ENCODE measurements around the gene FRY. TPM values are rescaled to one million over a fixed set of nuclear protein-coding genes. Genes with fewer than 3 reads are reported as not detected.

FRY gene
- total and polyA plus RNA-seq, 9 of the 15 experiments (the other 6 are each of a cell fraction or from before 2014, with no cell fraction given): 0.03 to 0.31 (median 0.11) TPM; not detected in 3

- TF ChIP-seq ZNF174 (CRISPR knock-in tag; IDR thresholded peaks at IDR 0.05): no peak
- no peak for TF ChIP-seq SIRT6 (IDR thresholded peaks at IDR 0.05; ENCODE audit: low read depth, low read length)
Observed at GRCh38 chr13:32237681-32238080, 206.1 kb downstream of the FRY start (continued).

GRCh38 chr13:32243695-32244094 lies 212.1 kb downstream of the FRY start:
- no peak for FAIRE-seq
- BruUV-seq (replicated peaks): no TSS peak
- Histone ChIP-seq H3K4me3 (no peak overlapping the region), H2AFZ (ENCODE audit: low read depth, low read length) (no peak overlapping the region), H3K36me3 (ENCODE audit: control insufficient read depth, insufficient read depth, low read length) (no peaks in the 10 kb centered on the region), H3K4me2 (ENCODE audit: insufficient read depth, low read length) (no peak overlapping the region), H3K9ac (ENCODE audit: insufficient read depth in 1 of 2, low read depth in 2 of 2, low read length in 2 of 2) (no peak overlapping the region), H3K9me3 (replicated peaks; ENCODE audit: control insufficient read depth, insufficient read depth, low read depth, low read length) (no peaks in the 10 kb centered on the region), H3K27me3 (ENCODE audit: control insufficient read depth in 2 of 2, insufficient read depth in 2 of 2, low read length in 2 of 2) (no peaks in the 10 kb centered on the region; a peak in 1 of 5 replicates), H3K4me1 (replicated peaks in 1 of 2; ENCODE audit: control insufficient read depth in 2 of 2, insufficient read depth in 2 of 2, low read length in 2 of 2) (no peaks in the 10 kb centered on the region), H3K27ac (ENCODE audit: extremely low read depth, low read depth, low read length) (no peak overlapping the region), H3K79me2 (ENCODE audit: control insufficient read depth, insufficient read depth, low read length) (no peaks in the 10 kb centered on the region), H3K9me1 (ENCODE audit: control insufficient read depth, insufficient read depth, low read length) (no peaks in the 10 kb centered on the region), H4K20me1 (replicated peaks; ENCODE audit: control insufficient read depth, insufficient read depth, low read length) (no peaks in the 10 kb centered on the region)
- no peak for DNase-seq (ENCODE audit: extremely low read depth in 1 of 4, low spot score in 3 of 4)
- intact Hi-C loops (cut with micrococcal nuclease): no loop called here
- CTCF ChIA-PET (ENCODE audit: low intra/inter-chr PET ratio): no interaction called here
- in situ Hi-C loops (cut with MboI): no loop called here
- ATAC-seq: no peak
- WGBS (ENCODE audit: insufficient coverage, low coverage, missing lambda C conversion rate): 4% methylated on average over 5 of the region's 5 CpGs
- POLR2A ChIA-PET: no interaction called here
- TF ChIP-seq RBM25 (IDR thresholded peaks at IDR 0.05; ENCODE audit: low read depth, low read length, severe bottlenecking): peak; percentile 11
- no peak for TF ChIP-seq RCOR1 (IDR thresholded peaks at IDR 0.05; ENCODE audit: borderline replicate concordance in 1 of 2, low read depth in 2 of 2, low read length in 2 of 2)

- H3K4me3 ChIP-seq: no peak overlapping the region
- DNase-seq (ENCODE audit: extremely low read depth in 1 of 4, low spot score in 3 of 4) (no peak), ATAC-seq (no peak), FAIRE-seq (no peak)
- H3K4me2 ChIP-seq (ENCODE audit: insufficient read depth, low read length): no peak overlapping the region
- H3K27ac ChIP-seq (ENCODE audit: extremely low read depth, low read depth, low read length): no peak overlapping the region
- intact Hi-C loops (cut with micrococcal nuclease): no loop called here
- H2AFZ ChIP-seq (ENCODE audit: low read depth, low read length): no peak overlapping the region
- CTCF ChIA-PET (ENCODE audit: low intra/inter-chr PET ratio): interaction anchor here (1.1 kb wide), 1 partner anchor 65 kb away, joined by 4 read pairs; no protein-coding TSS in a partner anchor
- no peaks in the 10 kb centered on the region for H3K9me3 ChIP-seq (replicated peaks; ENCODE audit: control insufficient read depth, insufficient read depth, low read depth, low read length)
- H3K27me3 ChIP-seq (ENCODE audit: control insufficient read depth in 2 of 2, insufficient read depth in 2 of 2, low read length in 2 of 2): peaks cover 0 to 10% of the 10 kb centered on the region in 2 experiments; a peak in 2 of 5 replicates
- no peak overlapping the region for H3K9ac ChIP-seq (ENCODE audit: insufficient read depth in 1 of 2, low read depth in 2 of 2, low read length in 2 of 2)
- no TSS peak for BruUV-seq (replicated peaks)
- no peaks in the 10 kb centered on the region for H3K9me1 ChIP-seq (ENCODE audit: control insufficient read depth, insufficient read depth, low read length)
- no peaks in the 10 kb centered on the region for H3K79me2 ChIP-seq (ENCODE audit: control insufficient read depth, insufficient read depth, low read length)
- in situ Hi-C loops (cut with MboI): no loop called here
- no peaks in the 10 kb centered on the region for H4K20me1 ChIP-seq (replicated peaks; ENCODE audit: control insufficient read depth, insufficient read depth, low read length)
- no peaks in the 10 kb centered on the region for H3K36me3 ChIP-seq (ENCODE audit: control insufficient read depth, insufficient read depth, low read length)
- H3K4me1 ChIP-seq (replicated peaks in 1 of 2; ENCODE audit: control insufficient read depth in 2 of 2, insufficient read depth in 2 of 2, low read length in 2 of 2): no peaks in the 10 kb centered on the region
- 7% methylated on average over 5 of the region's 5 CpGs for WGBS (ENCODE audit: insufficient coverage, low coverage, missing lambda C conversion rate)
- POLR2A ChIA-PET: no interaction called here
- TF ChIP-seq ZFP30 (CRISPR knock-in tag; IDR thresholded peaks at IDR 0.05; ENCODE audit: borderline replicate concordance) (no peak), CC2D1A (IDR thresholded peaks at IDR 0.05) (no peak), HOMEZ (CRISPR knock-in tag; IDR thresholded peaks at IDR 0.05) (no peak), ZFX (CRISPR knock-in tag; IDR thresholded peaks at IDR 0.05) (no peak), ZBTB2 (IDR thresholded peaks at IDR 0.05) (no peak), WHSC1 (IDR thresholded peaks at IDR 0.05; ENCODE audit: low read length) (no peak), ZNF695 (CRISPR knock-in tag; IDR thresholded peaks at IDR 0.05) (no peak), NFATC3 (IDR thresholded peaks at IDR 0.05) (no peak)
Observed at GRCh38 chr13:32245555-32245954, 214.0 kb downstream of the FRY start.

Measured in K562 (cell line).